Measurements from ENCODE around the gene MMD. TPM values are rescaled to one million over a fixed set of nuclear protein-coding genes. Genes with fewer than 3 reads are reported as not detected.
"Not testable (repeated sequence)": the region's sequence is repeated elsewhere in the genome, so short reads cannot be mapped to it uniquely, and the experiment has no call there.

The MMD gene
- 10 to 100 TPM; 53.7 to 73.1 TPM for total RNA-seq
- polyA plus RNA-seq (ENCODE audit: insufficient read depth, low read depth, low replicate concordance): 38.3 TPM
- long read RNA-seq, donor 1, transcript MMD-201 (7 exons, 2,735 nt): major isoform, 16 of 25 reads
- long read RNA-seq, donor 1, partial matches to known transcripts: 7 of 25 reads
- long read RNA-seq, donor 1, other reads (novel, unspliced or antisense): 0 of 25 reads
- long read RNA-seq, donor 2, transcript MMD-201 (7 exons, 2,735 nt): major isoform, 8 of 9 reads
- long read RNA-seq, donor 2, partial matches to known transcripts: 0 of 9 reads
- long read RNA-seq, donor 2, other reads (novel, unspliced or antisense): 0 of 9 reads

GRCh38 chr17:55421179-55421934 is at the start of gene MMD:
TSS of gene MMD (minus strand) at chr17:55421835. CDS start at chr17:55421695, 140 bp downstream.
- H3K4me1 ChIP-seq: peaks cover 5% of the 10 kb centered on the region
- H3K36me3 ChIP-seq (ENCODE audit: low read depth, missing control alignments): no peaks in the 10 kb centered on the region
- no peaks in the 10 kb centered on the region for H3K27me3 ChIP-seq
- DNase-seq: peak; percentile 32
- intact Hi-C loops (cut with DNase I; ENCODE audit: low total_unique reads): no loop called here
- peak within 1 kb of the TSS; percentile 79 to 87 for H3K4me3 ChIP-seq
- TF ChIP-seq POLR2A (IDR thresholded peaks at IDR 0.05): no peak
- no peak for TF ChIP-seq CTCF (IDR thresholded peaks at IDR 0.05)
- 1% methylated on average over 49 of the region's 62 CpGs; no CpG with 5 or more reads in 1 of the 2 donors for WGBS, 2 donors
- H3K9me3 ChIP-seq: no peaks in the 10 kb centered on the region
- H3K27ac ChIP-seq: peak within 1 kb of the TSS; percentile 83 to 89

GRCh38 chr17:55466671-55467070 is 45.0 kb upstream of the MMD start:
- Histone ChIP-seq H3K36me3 (ENCODE audit: low read depth, missing control alignments) (no peaks in the 10 kb centered on the region), H3K27ac (peak overlapping the region in 1 of 2 donors; percentile 59), H3K27me3 (no peaks in the 10 kb centered on the region), H3K4me1 (peaks cover 14% of the 10 kb centered on the region), H3K9me3 (no peaks in the 10 kb centered on the region), H3K4me3 (no peak overlapping the region)
- intact Hi-C loops (cut with DNase I; ENCODE audit: low total_unique reads): no loop called here
- WGBS, 2 donors: 22 to 24% methylated on average over 7 of the region's 7 CpGs
- TF ChIP-seq POLR2A (IDR thresholded peaks at IDR 0.05) (no peak), CTCF (IDR thresholded peaks at IDR 0.05) (no peak)
- DNase-seq: peak; percentile 87

GRCh38 chr17:55465771-55466170 is 44.1 kb upstream of the MMD start:
- H3K27ac ChIP-seq; H3K27me3 ChIP-seq; DNase-seq; H3K4me3 ChIP-seq; H3K9me3 ChIP-seq; intact Hi-C loops (cut with DNase I; ENCODE audit: low total_unique reads); H3K36me3 ChIP-seq (ENCODE audit: low read depth, missing control alignments): not testable (repeated sequence)
- peaks cover 14% of the 10 kb centered on the region for H3K4me1 ChIP-seq
- WGBS, 2 donors: 81 to 90% methylated on average over 4 of the region's 4 CpGs

GRCh38 chr17:55463600-55463999 is 42.0 kb upstream of the MMD start:
- 74 to 87% methylated on average over 2 of the region's 2 CpGs for WGBS, 2 donors
- TF ChIP-seq CTCF (IDR thresholded peaks at IDR 0.05) (no peak), POLR2A (IDR thresholded peaks at IDR 0.05) (no peak)
- Histone ChIP-seq H3K9me3 (no peaks in the 10 kb centered on the region), H3K27me3 (no peaks in the 10 kb centered on the region), H3K36me3 (ENCODE audit: low read depth, missing control alignments) (no peaks in the 10 kb centered on the region), H3K4me3 (no peak overlapping the region), H3K27ac (no peak overlapping the region), H3K4me1 (peaks cover 14% of the 10 kb centered on the region)
- DNase-seq: no peak
- intact Hi-C loops (cut with DNase I; ENCODE audit: low total_unique reads): no loop called here

- peaks cover 14% of the 10 kb centered on the region for H3K4me1 ChIP-seq
- no peak overlapping the region for H3K4me3 ChIP-seq
- H3K27ac ChIP-seq: no peak overlapping the region
- TF ChIP-seq CTCF (IDR thresholded peaks at IDR 0.05) (no peak), POLR2A (IDR thresholded peaks at IDR 0.05) (no peak)
- no peaks in the 10 kb centered on the region for H3K9me3 ChIP-seq
- intact Hi-C loops (cut with DNase I; ENCODE audit: low total_unique reads): no loop called here
- H3K27me3 ChIP-seq: no peaks in the 10 kb centered on the region
- no peak for DNase-seq
- no peaks in the 10 kb centered on the region for H3K36me3 ChIP-seq (ENCODE audit: low read depth, missing control alignments)
These were observed 41.1 kb upstream of the MMD start for GRCh38 chr17:55462711-55463110.

Measured in testis (tissue), 5 donors.